GM19438 (cell line): Measurements from ENCODE around the gene MUC6.

Source experiments
- ATAC-seq: cut with Tn5 transposase; IDR thresholded peaks from one replicate; pipeline ENCODE4 v1.9.1; 2021; ENCODE audit warnings: low read depth; ENCODE audit not compliant: unreplicated experiment

MUC6 gene

DNA sequence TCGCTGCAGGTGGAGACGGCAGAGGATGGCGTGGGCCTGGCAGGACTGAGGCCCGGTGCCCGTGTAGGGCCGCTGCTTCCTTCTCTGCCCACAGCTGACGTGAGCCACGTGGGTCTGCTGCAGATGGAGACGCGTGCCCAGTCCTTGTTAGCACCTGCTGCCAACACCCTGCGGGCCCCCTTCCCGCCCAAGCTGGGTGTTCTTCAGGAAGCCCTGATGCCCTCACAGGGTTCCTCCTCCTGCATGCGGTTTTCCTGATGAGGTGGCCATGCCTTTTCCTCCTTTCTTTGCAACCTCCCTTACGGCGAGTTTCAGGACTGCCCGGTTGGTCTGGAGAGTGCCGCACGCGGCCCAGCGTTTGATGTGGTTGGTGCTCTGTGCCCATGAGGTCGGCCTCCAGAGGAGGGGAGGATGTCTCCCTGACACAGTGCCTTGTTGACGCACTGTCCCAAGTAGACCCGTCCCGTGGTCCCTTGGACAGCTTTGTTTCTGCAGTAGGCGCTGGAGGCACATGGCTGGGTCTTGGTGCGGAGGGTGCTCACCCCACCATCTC, 66.1 kb downstream of the MUC6 start:
- no peak for ATAC-seq

DNA sequence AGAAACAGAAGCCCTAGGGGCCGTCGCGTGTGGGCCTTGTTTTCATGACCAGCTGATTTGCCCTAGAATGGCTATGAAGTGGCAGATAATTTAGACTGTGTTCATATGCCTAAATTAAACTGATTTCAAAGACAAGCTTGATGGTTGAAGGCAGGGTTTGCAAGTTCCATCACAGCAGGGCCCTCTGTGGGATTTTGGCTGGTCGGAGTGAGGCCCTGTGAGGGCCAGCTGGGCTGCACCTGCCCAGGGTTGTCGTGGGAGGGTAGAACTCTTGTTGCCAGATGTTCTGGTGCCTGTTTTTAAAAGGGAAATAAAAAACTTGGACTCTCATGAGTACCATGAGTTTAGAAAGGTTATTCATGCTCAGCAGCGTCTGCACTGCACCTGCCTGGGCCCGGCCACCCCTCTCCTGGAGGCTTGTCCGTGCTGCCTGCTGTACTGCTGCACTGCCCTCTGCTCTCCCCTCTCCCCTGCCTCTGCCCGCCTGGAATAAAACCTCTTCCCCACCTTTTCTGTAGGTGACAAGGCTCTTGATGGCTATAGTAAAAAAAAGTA, 66.8 kb downstream of the MUC6 start:
- ATAC-seq, result no peak

GRCh38 chr11:968822-969221, 67.7 kb downstream of the MUC6 start:
- no peak for ATAC-seq

DNA sequence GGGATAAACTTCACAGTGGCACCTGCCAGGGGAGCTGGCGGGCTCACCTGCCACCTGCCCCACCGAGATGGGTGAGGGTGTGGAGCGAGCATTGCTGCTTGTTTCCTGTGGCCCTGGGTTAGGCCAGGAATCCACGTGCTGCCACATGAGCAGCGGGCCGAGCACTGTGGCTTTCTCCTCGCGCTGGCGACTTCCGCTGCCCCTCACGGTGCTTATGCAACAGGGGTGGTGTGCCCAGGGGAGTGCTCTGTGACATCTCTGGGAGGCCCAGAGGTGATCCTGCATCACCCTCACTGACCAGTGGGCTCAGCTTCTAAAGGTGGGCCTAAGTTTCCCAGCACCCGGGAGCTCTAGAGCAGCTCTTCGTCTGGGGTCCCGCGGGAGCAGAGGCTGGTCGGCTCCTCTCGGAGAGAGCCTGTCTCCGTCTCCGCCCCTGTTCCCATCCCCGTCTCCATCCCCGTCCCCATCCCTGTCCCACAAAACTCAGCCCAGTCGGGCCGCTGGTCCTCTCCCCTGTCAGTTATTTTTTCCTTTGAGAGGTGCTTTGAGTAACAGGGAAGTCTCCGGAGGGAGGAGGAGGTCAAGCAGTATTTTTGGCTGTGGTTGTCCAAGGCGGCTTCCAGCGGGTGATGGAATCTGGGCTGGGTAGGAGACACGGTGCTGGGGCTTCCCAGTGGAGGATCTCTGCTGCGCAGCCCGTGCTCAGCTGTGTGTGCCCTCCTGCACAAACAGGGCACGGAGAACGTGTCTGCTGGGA, 68.3 kb downstream of the MUC6 start:
- ATAC-seq, result no peak

- ATAC-seq, result no peak
Observed at GRCh38 chr11:965206-965775, 71.2 kb downstream of the MUC6 start.

DNA sequence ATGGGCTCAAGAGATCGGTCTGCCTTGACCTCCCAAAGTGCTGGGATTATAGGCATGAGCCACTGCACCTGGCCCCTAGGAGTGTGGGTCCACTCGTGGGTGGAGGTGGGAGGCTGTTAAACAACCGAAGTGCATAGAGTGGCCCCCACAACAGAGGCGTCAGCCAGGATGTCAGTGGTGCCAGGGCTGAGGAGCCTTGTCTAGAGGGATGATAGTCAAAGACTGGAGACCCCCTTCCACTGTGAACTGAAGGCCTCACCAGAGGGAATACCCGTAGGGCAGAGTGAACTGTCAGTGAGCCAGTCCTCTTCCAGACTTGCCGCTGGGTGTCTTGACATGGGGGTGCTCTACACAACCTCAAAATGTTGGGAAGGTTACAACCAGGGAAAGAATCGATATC, 72.7 kb downstream of the MUC6 start:
- ATAC-seq, result no peak
